ENCODE data around the gene ADAMTS5. TPM values are rescaled to one million over a fixed set of nuclear protein-coding genes. Genes with fewer than 3 reads are reported as not detected.

The ADAMTS5 gene
- total and polyA plus RNA-seq, 8 donors: 1.5 to 11.4 (median 8.6) TPM

DNA sequence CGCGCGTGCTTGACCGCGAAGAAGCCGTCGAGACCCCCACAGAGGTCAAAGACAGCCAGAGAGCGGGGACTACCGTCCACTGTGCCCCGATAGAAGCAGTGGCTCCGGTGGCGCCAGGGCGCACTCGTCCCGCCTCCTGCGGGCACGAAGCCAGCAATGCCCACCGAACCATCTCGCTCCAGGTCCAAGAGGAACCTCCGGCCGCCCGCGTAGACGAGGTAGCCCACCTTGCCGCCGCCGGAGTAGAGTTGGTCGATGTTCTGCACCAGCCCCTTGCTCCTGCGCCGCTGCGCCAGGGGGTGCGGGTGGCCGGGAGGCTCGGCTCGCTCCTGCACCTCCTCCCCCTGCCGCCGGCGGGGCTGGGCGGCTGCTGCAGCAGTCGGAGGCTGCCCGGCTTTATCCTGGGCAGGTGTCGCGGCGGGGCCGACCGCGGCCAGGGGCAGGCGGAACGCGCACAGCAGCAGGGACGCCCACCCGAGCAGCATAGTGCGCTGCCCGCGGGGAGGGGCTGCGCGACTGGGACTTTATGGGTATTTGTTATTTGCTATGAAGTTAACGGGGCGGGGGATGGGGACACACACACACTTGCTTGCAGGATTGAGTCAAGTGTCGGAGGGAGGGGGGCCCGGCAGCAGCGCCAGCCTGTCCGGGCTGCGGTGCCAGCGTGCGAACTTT is 844 bp downstream of the ADAMTS5 start:
- intact Hi-C loops (cut with DNase I): no loop called here
- Histone ChIP-seq H3K4me1 (peaks cover 0 to 25% of the 10 kb centered on the region in 2 donors), H3K27me3 (peaks cover 28 to 72% of the 10 kb centered on the region in 2 donors), H3K4me3 (peak overlapping the region; percentile 35 to 39), H3K36me3 (no peaks in the 10 kb centered on the region), H3K27ac (no peak overlapping the region), H3K9me3 (no peaks in the 10 kb centered on the region)
- ATAC-seq: peak; percentile 34
- DNase-seq: peak in 2 of 4 donors; percentile 37 to 75
- TF ChIP-seq, protein P1, sequence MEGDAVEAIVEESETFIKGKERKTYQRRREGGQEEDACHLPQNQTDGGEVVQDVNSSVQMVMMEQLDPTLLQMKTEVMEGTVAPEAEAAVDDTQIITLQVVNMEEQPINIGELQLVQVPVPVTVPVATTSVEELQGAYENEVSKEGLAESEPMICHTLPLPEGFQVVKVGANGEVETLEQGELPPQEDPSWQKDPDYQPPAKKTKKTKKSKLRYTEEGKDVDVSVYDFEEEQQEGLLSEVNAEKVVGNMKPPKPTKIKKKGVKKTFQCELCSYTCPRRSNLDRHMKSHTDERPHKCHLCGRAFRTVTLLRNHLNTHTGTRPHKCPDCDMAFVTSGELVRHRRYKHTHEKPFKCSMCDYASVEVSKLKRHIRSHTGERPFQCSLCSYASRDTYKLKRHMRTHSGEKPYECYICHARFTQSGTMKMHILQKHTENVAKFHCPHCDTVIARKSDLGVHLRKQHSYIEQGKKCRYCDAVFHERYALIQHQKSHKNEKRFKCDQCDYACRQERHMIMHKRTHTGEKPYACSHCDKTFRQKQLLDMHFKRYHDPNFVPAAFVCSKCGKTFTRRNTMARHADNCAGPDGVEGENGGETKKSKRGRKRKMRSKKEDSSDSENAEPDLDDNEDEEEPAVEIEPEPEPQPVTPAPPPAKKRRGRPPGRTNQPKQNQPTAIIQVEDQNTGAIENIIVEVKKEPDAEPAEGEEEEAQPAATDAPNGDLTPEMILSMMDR (IDR thresholded peaks at IDR 0.05): no peak

DNA sequence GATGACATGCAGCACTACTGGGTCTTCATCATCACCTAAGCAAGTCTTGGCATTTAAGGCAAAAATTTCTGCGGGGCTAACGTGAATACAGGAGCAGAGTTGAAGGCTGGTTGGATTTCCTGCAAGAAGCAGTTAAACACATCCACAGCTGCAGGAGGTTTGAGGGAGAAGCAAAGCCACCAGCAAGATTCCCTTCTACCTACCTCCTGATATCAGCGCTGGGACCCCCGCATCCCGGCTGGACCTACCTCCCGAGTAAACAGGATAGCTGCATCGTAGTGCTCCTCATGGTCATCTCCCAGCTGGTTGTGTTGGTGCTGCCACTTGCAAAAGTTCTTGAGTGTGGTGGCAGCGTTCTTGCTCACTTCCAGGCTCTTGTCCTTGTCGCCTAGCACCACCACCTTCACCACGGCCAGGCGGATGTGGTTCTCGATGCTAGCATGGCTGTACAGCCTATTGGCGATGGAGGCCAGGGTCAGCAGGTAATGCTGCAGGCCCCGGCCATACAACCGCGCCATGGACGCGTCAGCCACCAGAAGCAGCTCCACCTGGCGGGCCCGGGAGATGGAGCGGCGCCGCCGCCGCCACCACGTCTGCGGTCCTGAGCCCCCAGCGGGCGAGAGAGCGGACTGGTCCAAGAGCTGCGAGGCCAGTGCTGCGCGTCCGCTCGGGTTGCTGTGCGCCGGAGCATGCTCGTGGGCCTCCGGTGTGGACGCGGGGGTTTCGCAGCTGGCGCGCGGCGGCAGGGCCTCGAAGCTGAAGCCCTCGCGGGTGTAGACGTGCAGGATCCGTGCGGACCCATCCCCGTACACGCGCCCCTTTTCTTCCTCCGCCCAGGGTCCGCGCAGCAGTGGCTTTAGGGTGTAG is 1.6 kb downstream of the ADAMTS5 start:
- TF ChIP-seq, protein P1 (IDR thresholded peaks at IDR 0.05): no peak
- Histone ChIP-seq H3K27me3 (peaks cover 28 to 67% of the 10 kb centered on the region in 2 donors), H3K4me3 (peak overlapping the region; percentile 35 to 39), H3K27ac (peak overlapping the region in 1 of 2 donors; percentile 13), H3K36me3 (no peaks in the 10 kb centered on the region), H3K9me3 (no peaks in the 10 kb centered on the region), H3K4me1 (peaks cover 0 to 25% of the 10 kb centered on the region in 2 donors)
- ATAC-seq (peak; percentile 36), DNase-seq (peak in 2 of 4 donors; percentile 40 to 65)
- intact Hi-C loops (cut with DNase I): no loop called here

DNA sequence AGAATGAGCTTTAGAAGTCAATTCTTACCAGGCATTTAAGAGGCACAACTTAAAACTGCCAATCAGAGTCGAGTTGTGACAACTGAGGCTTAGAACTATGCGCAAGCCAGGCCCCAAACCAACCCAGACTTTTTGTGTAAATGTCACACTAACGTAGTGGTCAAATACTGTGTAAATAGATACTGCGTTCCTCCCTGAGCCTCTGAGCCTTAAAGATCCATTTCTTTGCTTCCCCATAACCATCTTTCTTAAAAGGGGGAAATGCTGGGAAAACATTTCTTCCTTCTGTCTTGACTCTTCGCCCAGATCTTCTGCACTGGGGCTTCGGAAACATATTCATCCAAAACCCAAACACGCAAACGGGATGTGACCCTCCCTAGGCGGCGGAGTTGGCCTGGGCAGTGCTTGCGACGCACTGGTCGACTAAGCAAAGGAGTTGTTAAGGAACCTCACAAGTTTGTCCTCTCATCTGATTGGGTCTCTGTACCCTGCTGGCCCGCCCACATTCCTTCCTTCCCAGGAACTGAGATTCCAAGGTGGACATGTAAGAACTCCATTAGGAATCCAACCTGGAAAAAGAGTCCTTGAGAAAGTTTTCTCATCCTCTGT is 2.6 kb downstream of the ADAMTS5 start:
- no peaks in the 10 kb centered on the region for H3K9me3 ChIP-seq
- no peaks in the 10 kb centered on the region for H3K36me3 ChIP-seq
- peaks cover 0 to 25% of the 10 kb centered on the region in 2 donors for H3K4me1 ChIP-seq
- no peak overlapping the region for H3K4me3 ChIP-seq
- H3K27ac ChIP-seq: peak overlapping the region in 1 of 2 donors; percentile 13
- DNase-seq (peak in 2 of 4 donors; percentile 41 to 44), ATAC-seq (peak; percentile 22)
- intact Hi-C loops (cut with DNase I): no loop called here
- H3K27me3 ChIP-seq: peaks cover 28 to 57% of the 10 kb centered on the region in 2 donors
- TF ChIP-seq, protein P1 (IDR thresholded peaks at IDR 0.05): no peak

DNA sequence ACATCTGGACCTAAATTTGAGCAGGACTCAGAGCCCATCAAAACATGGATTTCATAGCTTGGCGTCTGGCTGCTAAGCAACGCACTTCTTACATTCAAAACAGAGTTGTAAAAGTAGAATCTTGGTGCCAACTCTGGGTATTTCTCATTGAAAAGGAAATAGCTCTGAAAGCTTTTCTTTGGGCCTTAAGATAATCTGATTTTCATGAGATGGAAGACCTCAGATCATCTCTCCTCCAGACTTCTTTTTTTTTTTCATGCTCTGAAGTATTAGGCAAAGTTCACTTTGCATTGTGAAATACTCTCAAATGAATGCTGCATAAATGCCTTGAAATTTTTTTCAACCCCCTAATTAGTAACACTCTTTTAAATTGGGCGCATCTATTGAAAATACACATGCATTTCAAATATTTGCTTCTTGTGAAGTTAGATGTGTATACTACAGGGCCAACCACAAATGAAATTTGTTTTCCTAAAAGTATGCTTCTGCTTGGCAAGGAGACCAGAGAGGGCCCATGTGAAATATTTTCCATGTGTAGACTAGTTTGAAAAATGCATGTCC is 4.2 kb downstream of the ADAMTS5 start:
- DNase-seq: no peak
- Histone ChIP-seq H3K27ac (peak overlapping the region in 1 of 2 donors; percentile 1), H3K36me3 (no peaks in the 10 kb centered on the region), H3K9me3 (no peaks in the 10 kb centered on the region), H3K27me3 (peaks cover 16 to 42% of the 10 kb centered on the region in 2 donors), H3K4me3 (no peak overlapping the region), H3K4me1 (peaks cover 0 to 25% of the 10 kb centered on the region in 2 donors)
- TF ChIP-seq, protein P1 (IDR thresholded peaks at IDR 0.05): no peak
- ATAC-seq: no peak
- intact Hi-C loops (cut with DNase I): no loop called here
